Measurements from ENCODE around the gene FMN1.

DNA sequence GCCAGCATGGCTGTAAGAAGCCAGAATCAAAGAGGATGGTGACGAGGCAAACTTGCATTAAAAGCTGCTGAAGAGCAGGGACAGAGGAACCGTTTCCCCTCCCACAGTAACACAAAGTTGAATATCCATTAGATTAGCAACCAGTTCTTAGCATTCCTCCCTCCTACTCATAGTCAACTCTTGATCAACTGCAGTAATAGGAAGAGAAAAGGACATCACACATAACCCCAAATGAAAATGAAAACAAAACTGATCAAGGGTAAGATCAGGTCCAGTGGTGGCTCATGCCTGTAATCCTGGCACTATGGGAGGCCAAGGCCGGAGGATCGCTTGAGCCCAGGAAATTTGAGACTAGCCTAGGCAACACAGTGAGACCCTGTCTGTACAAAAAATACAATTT is 311.6 kb downstream of the FMN1 start:
- TF ChIP-seq, protein P1, sequence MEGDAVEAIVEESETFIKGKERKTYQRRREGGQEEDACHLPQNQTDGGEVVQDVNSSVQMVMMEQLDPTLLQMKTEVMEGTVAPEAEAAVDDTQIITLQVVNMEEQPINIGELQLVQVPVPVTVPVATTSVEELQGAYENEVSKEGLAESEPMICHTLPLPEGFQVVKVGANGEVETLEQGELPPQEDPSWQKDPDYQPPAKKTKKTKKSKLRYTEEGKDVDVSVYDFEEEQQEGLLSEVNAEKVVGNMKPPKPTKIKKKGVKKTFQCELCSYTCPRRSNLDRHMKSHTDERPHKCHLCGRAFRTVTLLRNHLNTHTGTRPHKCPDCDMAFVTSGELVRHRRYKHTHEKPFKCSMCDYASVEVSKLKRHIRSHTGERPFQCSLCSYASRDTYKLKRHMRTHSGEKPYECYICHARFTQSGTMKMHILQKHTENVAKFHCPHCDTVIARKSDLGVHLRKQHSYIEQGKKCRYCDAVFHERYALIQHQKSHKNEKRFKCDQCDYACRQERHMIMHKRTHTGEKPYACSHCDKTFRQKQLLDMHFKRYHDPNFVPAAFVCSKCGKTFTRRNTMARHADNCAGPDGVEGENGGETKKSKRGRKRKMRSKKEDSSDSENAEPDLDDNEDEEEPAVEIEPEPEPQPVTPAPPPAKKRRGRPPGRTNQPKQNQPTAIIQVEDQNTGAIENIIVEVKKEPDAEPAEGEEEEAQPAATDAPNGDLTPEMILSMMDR (IDR thresholded peaks at IDR 0.05), result no peak
- TF ChIP-seq POLR2A (IDR thresholded peaks at IDR 0.05), result no peak
